SK-N-SH (cell line): ENCODE data around the gene EIF5. TPM values are rescaled to one million over a fixed set of nuclear protein-coding genes. Genes with fewer than 3 reads are reported as not detected.
A peak's percentile ranks its signal among the peaks of the same experiment; 100 is the strongest.

Source experiments
- CTCF ChIA-PET: fragments of 300-600, 350-600 bp; formaldehyde crosslinking; extraction: SDS; loops from one replicate; lab custom pipeline; 2021; lab: Yijun Ruan, JAX
- POLR2A ChIA-PET: fragments of 350-600 bp; sonication (Branson Sonifier 250); formaldehyde crosslinking; extraction: SDS; loops from one replicate; lab custom pipeline; 2020; ENCODE audit warnings: antibody characterized with exemption, inconsistent platforms; lab: Yijun Ruan, JAX
- DNase-seq: peaks from one replicate; pipeline ENCODE4 v3.0.0; 2012
- H2AFZ ChIP-seq: fragments of 200-600 bp; sonication (generic); 2 replicates; pipeline ENCODE4 v1.8.1; 2016; ENCODE audit warnings: antibody characterized with exemption, mild to moderate bottlenecking, low read depth
- H3F3A ChIP-seq: fragments of 200-600 bp; sonication (generic); replicated peaks from 2 replicates; pipeline ENCODE3; 2016; ENCODE audit warnings: antibody characterized with exemption, mild to moderate bottlenecking; ENCODE audit not compliant: insufficient read depth
- H3K27ac ChIP-seq, 2 experiments: fragments of 200-500 bp in 1 of 2; fragments of 200-600 bp in 1 of 2; sonication (Bioruptor generic) in 1 of 2; sonication (generic), shearing (Covaris generic) in 1 of 2; 2 replicates each; pipeline versions ENCODE4 v1.5.1 to v1.6.1; 2014 to 2016; ENCODE audit warnings: low read depth in 2 of 2, inconsistent platforms in 1 of 2, low read length in 1 of 2, mild to moderate bottlenecking in 1 of 2, mixed read lengths in 1 of 2
- H3K27me3 ChIP-seq: fragments of 200-600 bp; sonication (generic), shearing (Covaris generic); 2 replicates; pipeline ENCODE4 v1.6.1; 2016; ENCODE audit warnings: mixed run types; ENCODE audit not compliant: insufficient read depth
- H3K36me3 ChIP-seq, 2 experiments: fragments of 200-500 bp in 1 of 2; fragments of 200-600 bp in 1 of 2; sonication (Bioruptor generic) in 1 of 2; sonication (generic) in 1 of 2; replicated peaks in 1 of 2; 2 replicates each; pipeline versions ENCODE3 to v1.5.1; 2014 to 2016; ENCODE audit warnings: low read length in 1 of 2, mild to moderate bottlenecking in 1 of 2; ENCODE audit not compliant: insufficient read depth in 2 of 2, control insufficient read depth in 1 of 2
- H3K4me1 ChIP-seq, 2 experiments: fragments of 200-500 bp in 1 of 2; fragments of 200-600 bp in 1 of 2; sonication (Bioruptor generic) in 1 of 2; sonication (generic), shearing (Covaris generic) in 1 of 2; 2 replicates each; pipeline versions ENCODE4 v1.5.1 to v1.6.1; 2014 to 2016; ENCODE audit warnings: low read depth in 1 of 2, low read length in 1 of 2, mixed run types in 1 of 2; ENCODE audit not compliant: insufficient read depth in 2 of 2, control insufficient read depth in 1 of 2
- H3K4me2 ChIP-seq: fragments of 200-600 bp; sonication (generic), shearing (Covaris generic); 2 replicates; pipeline ENCODE4 v1.6.1; 2017; ENCODE audit warnings: mixed run types
- H3K4me3 ChIP-seq, 2 experiments: fragments of 200-500 bp in 1 of 2; fragments of 200-600 bp in 1 of 2; sonication (Bioruptor generic) in 1 of 2; sonication (generic), shearing (Covaris generic) in 1 of 2; 2 replicates each; pipeline versions ENCODE4 v1.5.1 to v1.8.1; 2014 to 2016; ENCODE audit warnings: low read depth in 2 of 2, inconsistent platforms in 1 of 2, low read length in 1 of 2, mild to moderate bottlenecking in 1 of 2, mixed read lengths in 1 of 2, moderate library complexity in 1 of 2
- H3K79me2 ChIP-seq: fragments of 200-600 bp; sonication (generic); 2 replicates; pipeline ENCODE4 v1.8.1; 2017; ENCODE audit warnings: mild to moderate bottlenecking; ENCODE audit not compliant: insufficient read depth
- H3K9ac ChIP-seq: fragments of 200-600 bp; sonication (generic); 2 replicates; pipeline ENCODE4 v1.6.1; 2017; ENCODE audit warnings: mixed run types
- H3K9me2 ChIP-seq: fragments of 200-600 bp; sonication (generic); 2 replicates; pipeline ENCODE4 v1.6.1; 2017; ENCODE audit warnings: mixed run types
- H3K9me3 ChIP-seq: fragments of 200-600 bp; sonication (generic); 2 replicates; pipeline ENCODE4 v1.6.1; 2017; ENCODE audit warnings: mixed run types, mild to moderate bottlenecking, moderate library complexity
- H4K20me1 ChIP-seq: fragments of 200-600 bp; sonication (generic); 2 replicates; pipeline ENCODE4 v1.6.1; 2017; ENCODE audit warnings: mild to moderate bottlenecking, mixed run types; ENCODE audit not compliant: insufficient read depth
- CTCF ChIP-seq: fragments of 200-600 bp; sonication (generic); IDR thresholded peaks from 2 replicates; pipeline ENCODE4 v1.6.1; 2017; ENCODE audit warnings: antibody characterized with exemption, mild to moderate bottlenecking, moderate library complexity
- FOSL2 ChIP-seq: IDR thresholded peaks from 2 replicates; pipeline ENCODE4 v1.4.0; 2012; ENCODE audit warnings: low read depth, mild to moderate bottlenecking, moderate library complexity, borderline replicate concordance
- FOXM1 ChIP-seq: IDR thresholded peaks from 2 replicates; pipeline ENCODE4 v1.4.0; 2012; ENCODE audit warnings: low read depth, mild to moderate bottlenecking
- GABPA ChIP-seq: IDR thresholded peaks from 2 replicates; pipeline ENCODE4 v1.4.0; 2012; ENCODE audit warnings: low read depth, mild to moderate bottlenecking
- JUND ChIP-seq: IDR thresholded peaks from 2 replicates; pipeline ENCODE4 v1.4.0; 2012
- MEF2A ChIP-seq: IDR thresholded peaks from 2 replicates; pipeline ENCODE4 v1.4.0; 2012; ENCODE audit warnings: low read depth, borderline replicate concordance
- MXI1 ChIP-seq: IDR thresholded peaks from 2 replicates; pipeline ENCODE4 v1.6.1; 2012; ENCODE audit warnings: mild to moderate bottlenecking, low read depth, low read length, improper control_type of control experiment
- PBX3 ChIP-seq: IDR thresholded peaks from 2 replicates; pipeline ENCODE4; 2012
- RAD21 ChIP-seq: IDR thresholded peaks from 2 replicates; pipeline ENCODE4 v1.6.1; 2012; ENCODE audit warnings: mild to moderate bottlenecking, low read length
- REST ChIP-seq: IDR thresholded peaks from 2 replicates; pipeline ENCODE4 v1.6.1; 2012; ENCODE audit warnings: mild to moderate bottlenecking, low read depth, low read length, moderate library complexity
- RFX5 ChIP-seq: IDR thresholded peaks from 2 replicates; pipeline ENCODE4 v1.6.1; 2012; ENCODE audit warnings: mild to moderate bottlenecking, improper control_type of control experiment, low read length
- RXRA ChIP-seq: IDR thresholded peaks from 2 replicates; pipeline ENCODE4 v1.4.0; 2012; ENCODE audit warnings: low read depth, mild to moderate bottlenecking, borderline replicate concordance
- SMC3 ChIP-seq: IDR thresholded peaks from 2 replicates; pipeline ENCODE4 v1.6.1; 2012; ENCODE audit warnings: low read depth, low read length, improper control_type of control experiment
- TAF1 ChIP-seq: IDR thresholded peaks from 2 replicates; pipeline ENCODE4 v1.6.1; 2012; ENCODE audit warnings: low read depth, mild to moderate bottlenecking, low read length, moderate library complexity, borderline replicate concordance
- TCF12 ChIP-seq: IDR thresholded peaks from 2 replicates; pipeline ENCODE4 v1.4.0; 2012
- YY1 ChIP-seq: IDR thresholded peaks from 2 replicates; pipeline ENCODE4 v1.4.0; 2012; ENCODE audit warnings: low read depth, mild to moderate bottlenecking
- whole genome bisulfite sequencing: methylation state at CpG from one replicate; pipeline ENCODE4 v1.1.6; 2017; ENCODE audit warnings: low lambda C conversion rate; 5-methylcytosine and 5-hydroxymethylcytosine counted together
- polyA plus RNA-seq, 3 experiments: library from polyadenylated mRNA; depleted of rRNA; stranded (reverse); fragments of >200 nt; gene quantifications; 2 replicates each; pipeline ENCODE4 v1.2.3, GENCODE V29; 2012
- TF ChIP-seq, protein P1 (sequence below): fragments of 150-350 bp; IDR thresholded peaks from 2 replicates; pipeline ENCODE4 v1.6.1; 2017; ENCODE audit warnings: antibody characterized with exemption, low read length, low read depth, borderline replicate concordance
- TF ChIP-seq, protein P2 (sequence below): IDR thresholded peaks from 2 replicates; pipeline ENCODE4 v1.4.0; 2012; ENCODE audit warnings: low read depth, borderline replicate concordance

Gene EIF5
- polyA plus RNA-seq, 1 of the 3 experiments (the other 2 are of a cell fraction): 127 TPM

DNA sequence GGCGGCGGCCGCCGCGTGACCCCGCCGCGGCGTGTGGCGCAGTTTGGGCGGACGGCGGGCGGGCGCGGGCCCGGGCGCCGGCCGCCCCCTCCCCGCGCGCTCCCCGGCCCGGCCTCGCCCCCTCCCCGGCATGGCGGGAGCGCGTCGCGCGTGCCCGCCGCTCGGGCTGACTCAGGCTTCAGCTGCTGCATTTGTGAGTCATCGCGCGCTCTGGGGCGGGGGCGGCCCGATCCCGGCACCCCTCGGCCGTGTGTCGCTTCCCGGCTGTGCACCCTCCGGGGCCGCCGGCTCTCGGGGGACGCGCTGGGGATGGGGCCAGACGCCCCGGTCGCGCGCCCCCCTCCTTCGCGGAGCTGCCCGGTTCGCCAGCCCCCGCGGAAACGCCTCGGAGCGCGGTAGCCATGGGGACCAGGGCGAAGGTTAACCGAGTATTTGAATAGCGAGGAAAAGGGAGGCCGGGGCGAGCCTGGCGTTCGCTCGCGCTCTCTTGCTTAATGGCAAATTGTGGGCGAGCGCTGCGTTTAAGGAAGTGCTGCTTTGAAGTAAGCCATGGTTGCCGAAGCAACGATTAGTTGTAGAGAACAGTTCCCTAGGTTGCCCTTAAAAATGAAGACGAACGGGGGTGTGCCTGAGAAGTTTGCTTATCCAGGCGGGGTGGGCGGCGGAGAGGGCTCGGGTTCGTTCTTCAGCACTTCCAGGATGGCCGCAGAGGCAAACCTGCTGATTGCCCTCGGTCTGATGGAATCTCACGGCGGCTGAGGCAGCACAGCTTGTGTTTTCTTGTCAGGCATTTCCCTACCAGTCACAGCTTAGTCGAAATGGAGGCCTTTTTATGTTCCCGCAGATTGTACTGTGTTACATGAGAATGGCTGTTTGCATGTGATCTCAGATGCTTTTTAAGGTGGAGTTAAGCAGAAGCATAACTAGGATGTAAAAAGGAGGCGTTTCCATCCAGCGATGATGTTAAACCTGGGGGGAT lies 896 bp downstream of the EIF5 start:
- peaks cover 12 to 15% of the 10 kb centered on the region in 2 experiments for H3K4me1 ChIP-seq
- peak overlapping the region; percentile 85 for H3K4me2 ChIP-seq
- peak overlapping the region; percentile 97 to 98 for H3K27ac ChIP-seq
- ChIA-PET CTCF (interaction anchor here (0.8 to 1.9 kb wide), 3 partner anchors 11 to 278 kb away, joined by 3 to 10 read pairs (median 4); no protein-coding TSS in a partner anchor), POLR2A (interaction anchor here (0.6 to 3.2 kb wide), 5 partner anchors 9 to 366 kb away, joined by 3 to 21 read pairs (median 3); partner anchors contain the start of gene MARK3)
- peak overlapping the region; percentile 83 to 94 for H3K4me3 ChIP-seq
- TF ChIP-seq RAD21: no peak
- TF ChIP-seq FOSL2: peak; percentile 84
- TF ChIP-seq PBX3: 0 out of 2 replicates have a peak, but pooled peaks have one; percentile 8
- TF ChIP-seq, protein P1, sequence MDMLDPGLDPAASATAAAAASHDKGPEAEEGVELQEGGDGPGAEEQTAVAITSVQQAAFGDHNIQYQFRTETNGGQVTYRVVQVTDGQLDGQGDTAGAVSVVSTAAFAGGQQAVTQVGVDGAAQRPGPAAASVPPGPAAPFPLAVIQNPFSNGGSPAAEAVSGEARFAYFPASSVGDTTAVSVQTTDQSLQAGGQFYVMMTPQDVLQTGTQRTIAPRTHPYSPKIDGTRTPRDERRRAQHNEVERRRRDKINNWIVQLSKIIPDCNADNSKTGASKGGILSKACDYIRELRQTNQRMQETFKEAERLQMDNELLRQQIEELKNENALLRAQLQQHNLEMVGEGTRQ: no peak
- TF ChIP-seq YY1: no peak
- no peak for TF ChIP-seq GABPA
- no peak for TF ChIP-seq MXI1
- TF ChIP-seq RFX5: no peak
- TF ChIP-seq RXRA: no peak
- TF ChIP-seq JUND: peak; percentile 68
- peaks cover 68% of the 10 kb centered on the region for H3K79me2 ChIP-seq
- peak overlapping the region; percentile 100 for H3K9ac ChIP-seq
- no peaks in the 10 kb centered on the region for H3K9me2 ChIP-seq
- H3K27me3 ChIP-seq: no peaks in the 10 kb centered on the region
- H2AFZ ChIP-seq: no peak overlapping the region
- H3K9me3 ChIP-seq: no peaks in the 10 kb centered on the region
- 3% methylated on average over 23 of the region's 97 CpGs for WGBS
- H4K20me1 ChIP-seq: peaks cover 51% of the 10 kb centered on the region
- DNase-seq: peak; percentile 82
- H3F3A ChIP-seq: peaks cover 39% of the 10 kb centered on the region
- H3K36me3 ChIP-seq: peaks cover 47 to 49% of the 10 kb centered on the region in 2 experiments

DNA sequence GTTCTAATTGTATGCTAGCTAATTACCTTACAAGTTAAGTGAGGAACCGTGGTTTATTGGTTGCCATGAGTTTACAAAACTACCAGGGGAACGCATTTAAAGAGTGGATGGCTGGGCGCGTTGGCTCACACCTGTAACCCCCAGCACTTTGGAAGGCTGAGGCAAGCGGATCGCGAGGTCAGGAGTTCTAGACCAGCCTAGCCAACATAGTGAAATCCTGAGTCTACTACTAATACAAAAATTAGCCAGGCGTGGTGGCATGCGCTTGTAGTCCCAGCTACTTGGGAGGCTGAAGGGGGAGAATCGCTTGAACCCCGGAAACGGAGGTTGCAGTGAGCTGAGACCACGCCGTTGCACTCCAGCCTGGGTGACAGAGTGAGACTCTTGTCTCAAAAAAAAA lies 2.2 kb downstream of the EIF5 start:
- Histone ChIP-seq H3K27me3 (no peaks in the 10 kb centered on the region), H4K20me1 (peaks cover 59% of the 10 kb centered on the region), H3K9ac (no peak overlapping the region), H3K4me2 (peak overlapping the region; percentile 82), H2AFZ (no peak overlapping the region), H3K79me2 (peaks cover 68% of the 10 kb centered on the region), H3F3A (peaks cover 50% of the 10 kb centered on the region), H3K4me3 (no peak overlapping the region), H3K9me3 (no peaks in the 10 kb centered on the region), H3K9me2 (no peaks in the 10 kb centered on the region), H3K36me3 (peaks cover 60 to 62% of the 10 kb centered on the region in 2 experiments), H3K4me1 (peaks cover 12 to 15% of the 10 kb centered on the region in 2 experiments), H3K27ac (no peak overlapping the region)
- POLR2A ChIA-PET: interaction anchor here (3.2 kb wide), 1 partner anchor 8 kb away, joined by 21 read pairs; no protein-coding TSS in a partner anchor
- CTCF ChIA-PET: interaction anchor here (1.0 to 1.9 kb wide), 3 partner anchors 10 to 182 kb away, joined by 3 to 10 read pairs (median 4); no protein-coding TSS in a partner anchor
- no peak for DNase-seq
- 97% methylated on average over 14 of the region's 14 CpGs for WGBS
- TF ChIP-seq MEF2A (no peak), TCF12 (no peak), YY1 (no peak), CTCF (no peak), SMC3 (no peak), TAF1 (no peak), MXI1 (no peak), FOXM1 (no peak), REST (no peak)
- TF ChIP-seq, protein P2, sequence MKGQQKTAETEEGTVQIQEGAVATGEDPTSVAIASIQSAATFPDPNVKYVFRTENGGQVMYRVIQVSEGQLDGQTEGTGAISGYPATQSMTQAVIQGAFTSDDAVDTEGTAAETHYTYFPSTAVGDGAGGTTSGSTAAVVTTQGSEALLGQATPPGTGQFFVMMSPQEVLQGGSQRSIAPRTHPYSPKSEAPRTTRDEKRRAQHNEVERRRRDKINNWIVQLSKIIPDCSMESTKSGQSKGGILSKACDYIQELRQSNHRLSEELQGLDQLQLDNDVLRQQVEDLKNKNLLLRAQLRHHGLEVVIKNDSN: no peak
